IPS-18a (cell line): ENCODE results near the gene ZDHHC1.

Experiments
- H3K27ac ChIP-seq: one replicate; pipeline ENCODE4 v1.5.1; 2013; ENCODE audit warnings: low read length
- H3K27me3 ChIP-seq: one replicate; pipeline ENCODE4 v1.6.1; 2013; ENCODE audit warnings: mild to moderate bottlenecking, low read length; ENCODE audit not compliant: control insufficient read depth, insufficient read depth
- H3K36me3 ChIP-seq: one replicate; pipeline ENCODE4 v1.6.1; 2013; ENCODE audit warnings: low read depth, low read length; ENCODE audit not compliant: control insufficient read depth
- H3K4me1 ChIP-seq: one replicate; pipeline ENCODE4 v1.6.1; 2013; ENCODE audit warnings: low read depth, low read length; ENCODE audit not compliant: control insufficient read depth
- H3K4me3 ChIP-seq: one replicate; pipeline ENCODE4 v1.5.1; 2013; ENCODE audit warnings: low read length
- H3K9ac ChIP-seq: one replicate; pipeline ENCODE4 v1.6.1; 2013; ENCODE audit warnings: mild to moderate bottlenecking, low read length, moderate library complexity
- H3K9me3 ChIP-seq: one replicate; pipeline ENCODE4 v1.6.1; 2013; ENCODE audit warnings: low read depth, low read length; ENCODE audit not compliant: control insufficient read depth

Gene ZDHHC1

GRCh38 chr16:67437513-67437912 is 21.2 kb upstream of the ZDHHC1 start:
- Histone ChIP-seq H3K9ac (no peak overlapping the region), H3K9me3 (no peaks in the 10 kb centered on the region), H3K4me1 (peaks cover 7% of the 10 kb centered on the region), H3K27me3 (no peaks in the 10 kb centered on the region), H3K4me3 (no peak overlapping the region), H3K27ac (no peak overlapping the region), H3K36me3 (peaks cover 10% of the 10 kb centered on the region)

DNA sequence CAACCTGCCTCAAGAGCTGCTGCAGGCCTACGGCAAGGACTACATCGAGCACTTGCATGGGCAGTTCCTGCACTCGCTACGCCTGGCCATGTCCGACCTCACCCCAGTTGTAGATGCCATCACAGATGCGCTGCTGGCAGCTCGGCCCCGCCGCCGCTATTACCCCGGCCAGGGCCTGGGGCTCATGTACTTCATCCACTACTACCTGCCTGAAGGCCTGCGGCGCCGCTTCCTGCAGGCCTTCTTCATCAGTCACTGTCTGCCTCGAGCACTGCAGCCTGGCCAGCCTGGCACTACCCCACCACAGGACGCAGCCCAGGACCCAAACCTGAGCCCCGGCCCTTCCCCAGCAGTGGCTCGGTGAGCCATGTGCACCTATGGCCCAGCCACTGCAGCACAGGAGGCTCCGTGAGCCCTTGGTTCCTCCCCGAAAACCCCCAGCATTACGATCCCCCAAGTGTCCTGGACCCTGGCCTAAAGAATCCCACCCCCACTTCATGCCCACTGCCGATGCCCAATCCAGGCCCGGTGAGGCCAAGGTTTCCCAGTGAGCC is 20.4 kb upstream of the ZDHHC1 start:
- Histone ChIP-seq H3K9me3 (no peaks in the 10 kb centered on the region), H3K36me3 (peaks cover 10% of the 10 kb centered on the region), H3K27ac (no peak overlapping the region), H3K9ac (no peak overlapping the region), H3K27me3 (peaks cover 2% of the 10 kb centered on the region), H3K4me3 (no peak overlapping the region), H3K4me1 (peaks cover 12% of the 10 kb centered on the region)

GRCh38 chr16:67435758-67436164 is 19.5 kb upstream of the ZDHHC1 start:
- no peak overlapping the region for H3K4me3 ChIP-seq
- peaks cover 10% of the 10 kb centered on the region for H3K36me3 ChIP-seq
- no peak overlapping the region for H3K9ac ChIP-seq
- peaks cover 5% of the 10 kb centered on the region for H3K27me3 ChIP-seq
- peaks cover 16% of the 10 kb centered on the region for H3K4me1 ChIP-seq
- no peak overlapping the region for H3K27ac ChIP-seq
- H3K9me3 ChIP-seq = no peaks in the 10 kb centered on the region

DNA sequence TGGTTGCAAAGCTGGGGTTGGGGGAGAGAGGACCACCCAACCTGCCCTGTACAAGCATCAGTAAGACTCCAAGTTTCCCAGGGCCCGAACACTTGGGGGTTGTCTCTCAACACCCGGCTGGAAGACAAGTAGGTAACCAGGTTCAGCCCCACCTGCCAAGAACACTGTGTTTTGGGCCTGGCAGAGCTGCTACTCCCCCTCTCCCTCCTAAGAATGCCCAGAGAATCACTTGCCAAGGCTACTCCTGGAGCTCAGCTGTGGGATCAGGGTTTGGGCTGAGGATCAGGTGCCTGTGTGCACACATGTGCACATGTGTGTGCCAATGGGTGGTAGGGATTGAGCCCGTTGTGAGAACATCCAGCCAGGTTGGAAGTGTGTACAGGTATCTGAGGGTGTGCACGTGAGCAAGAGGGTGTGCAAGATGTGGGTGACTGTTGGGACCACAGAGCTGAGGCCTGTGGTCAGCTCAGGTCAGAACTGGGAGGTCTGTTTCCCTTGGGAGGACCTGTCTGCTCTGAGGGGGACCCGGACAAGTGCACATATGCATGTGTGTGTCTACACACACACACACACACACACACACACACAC is 16.9 kb upstream of the ZDHHC1 start:
- H3K27ac ChIP-seq = no peak overlapping the region
- H3K9ac ChIP-seq = no peak overlapping the region
- peak overlapping the region; percentile 54 for H3K4me3 ChIP-seq
- peaks cover 24% of the 10 kb centered on the region for H3K4me1 ChIP-seq
- peaks cover 29% of the 10 kb centered on the region for H3K27me3 ChIP-seq
- H3K9me3 ChIP-seq = no peaks in the 10 kb centered on the region
- peaks cover 6% of the 10 kb centered on the region for H3K36me3 ChIP-seq

GRCh38 chr16:67432506-67432890 is 16.2 kb upstream of the ZDHHC1 start:
- Histone ChIP-seq H3K9me3 (no peaks in the 10 kb centered on the region), H3K27me3 (peaks cover 29% of the 10 kb centered on the region), H3K36me3 (peaks cover 5% of the 10 kb centered on the region), H3K4me3 (peak overlapping the region; percentile 54), H3K27ac (peak overlapping the region; percentile 57), H3K4me1 (peaks cover 25% of the 10 kb centered on the region), H3K9ac (peak overlapping the region; percentile 61)

GRCh38 chr16:67431775-67432505 is 15.7 kb upstream of the ZDHHC1 start:
- Histone ChIP-seq H3K27me3 (peaks cover 29% of the 10 kb centered on the region), H3K9ac (peak overlapping the region; percentile 82), H3K4me3 (peak overlapping the region; percentile 89), H3K9me3 (no peaks in the 10 kb centered on the region), H3K4me1 (peaks cover 25% of the 10 kb centered on the region), H3K36me3 (peaks cover 4% of the 10 kb centered on the region), H3K27ac (peak overlapping the region; percentile 57)

DNA sequence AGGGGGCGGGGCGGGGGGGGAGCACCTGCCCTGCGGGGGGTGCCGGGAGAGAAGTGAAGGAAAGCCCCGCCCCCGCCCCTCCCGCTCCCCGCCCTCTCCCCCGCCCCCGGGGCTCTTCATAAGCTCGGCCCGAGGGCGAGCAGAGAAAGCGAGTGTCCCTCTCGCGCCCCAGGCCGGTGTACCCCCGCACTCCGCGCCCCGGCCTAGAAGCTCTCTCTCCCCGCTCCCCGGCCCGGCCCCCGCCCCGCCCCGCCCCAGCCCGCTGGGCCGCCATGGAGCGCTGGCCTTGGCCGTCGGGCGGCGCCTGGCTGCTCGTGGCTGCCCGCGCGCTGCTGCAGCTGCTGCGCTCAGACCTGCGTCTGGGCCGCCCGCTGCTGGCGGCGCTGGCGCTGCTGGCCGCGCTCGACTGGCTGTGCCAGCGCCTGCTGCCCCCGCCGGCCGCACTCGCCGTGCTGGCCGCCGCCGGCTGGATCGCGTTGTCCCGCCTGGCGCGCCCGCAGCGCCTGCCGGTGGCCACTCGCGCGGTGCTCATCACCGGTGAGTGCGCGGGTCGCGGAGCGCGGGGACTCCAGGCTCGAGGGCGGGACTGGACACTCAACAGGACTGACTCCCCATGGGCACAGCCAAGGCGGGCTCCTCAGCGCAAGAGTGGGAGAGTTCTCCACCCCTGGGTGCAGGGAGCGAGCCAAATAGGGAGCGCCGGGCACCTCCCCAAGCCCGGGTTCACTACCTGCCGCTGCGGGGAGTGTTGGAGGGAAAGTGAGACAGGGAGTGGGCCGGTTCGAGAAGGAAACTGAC is 14.9 kb upstream of the ZDHHC1 start, which contains the start of gene HSD11B2:
HSD11B2 (plus strand) TSS at position 145 of the 798 bp plus-strand sequence; CDS start at position 273, 128 bp downstream.
- Histone ChIP-seq H3K36me3 (no peaks in the 10 kb centered on the region), H3K4me3 (peak within 1 kb of the TSS; percentile 89), H3K27ac (no peak within 1 kb of the TSS), H3K9me3 (no peaks in the 10 kb centered on the region), H3K27me3 (peaks cover 29% of the 10 kb centered on the region), H3K9ac (peak within 1 kb of the TSS; percentile 82), H3K4me1 (peaks cover 25% of the 10 kb centered on the region)

DNA sequence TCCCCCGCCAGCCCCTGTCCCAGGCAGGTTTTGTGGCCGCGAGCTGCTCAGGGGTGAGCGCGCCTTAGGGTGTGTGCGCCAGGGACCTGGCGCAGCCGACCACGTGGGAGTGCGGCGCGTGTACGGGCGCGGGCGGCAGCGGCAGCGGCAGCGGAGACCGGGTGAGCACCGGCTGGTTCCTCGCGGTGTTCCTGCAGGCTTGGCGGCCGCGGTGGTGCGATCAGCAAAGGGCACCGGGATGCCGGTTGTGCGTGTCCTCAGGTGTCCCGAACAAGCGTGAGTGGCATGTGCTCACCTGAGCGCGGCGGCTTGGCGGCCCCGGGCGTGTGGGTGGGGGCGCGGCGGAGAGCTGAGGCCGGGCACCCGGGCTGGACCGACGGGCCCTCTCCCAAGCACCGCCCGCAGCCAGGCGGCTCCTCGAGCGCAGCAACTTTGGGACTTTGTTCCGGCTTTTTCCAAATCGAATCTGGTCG is 14.3 kb upstream of the ZDHHC1 start:
- H3K9me3 ChIP-seq = no peaks in the 10 kb centered on the region
- peaks cover 29% of the 10 kb centered on the region for H3K27me3 ChIP-seq
- H3K9ac ChIP-seq = peak overlapping the region; percentile 58
- no peaks in the 10 kb centered on the region for H3K36me3 ChIP-seq
- no peak overlapping the region for H3K27ac ChIP-seq
- peaks cover 31% of the 10 kb centered on the region for H3K4me1 ChIP-seq
- peak overlapping the region; percentile 61 for H3K4me3 ChIP-seq

- Histone ChIP-seq H3K27ac (no peak overlapping the region), H3K9ac (peak overlapping the region; percentile 58), H3K4me3 (peak overlapping the region; percentile 61), H3K9me3 (no peaks in the 10 kb centered on the region), H3K4me1 (peaks cover 36% of the 10 kb centered on the region), H3K36me3 (no peaks in the 10 kb centered on the region), H3K27me3 (peaks cover 29% of the 10 kb centered on the region)
Observed at GRCh38 chr16:67429799-67430503, 13.7 kb upstream of the ZDHHC1 start.

- Histone ChIP-seq H3K9me3 (no peaks in the 10 kb centered on the region), H3K4me3 (no peak overlapping the region)
Observed at GRCh38 chr16:67429053-67429798, 12.9 kb upstream of the ZDHHC1 start.

More at GRCh38 chr16:67429053-67429798, 12.9 kb upstream of the ZDHHC1 start:
- Histone ChIP-seq H3K4me1 (peaks cover 44% of the 10 kb centered on the region), H3K27ac (no peak overlapping the region), H3K36me3 (no peaks in the 10 kb centered on the region), H3K9ac (no peak overlapping the region), H3K27me3 (peaks cover 29% of the 10 kb centered on the region)
